AML-193 (cell line): ENCODE measurements around the gene ANKRD27.
"Not testable (repeated sequence)": the region's sequence is repeated elsewhere in the genome, so short reads cannot be mapped to it uniquely, and the experiment has no call there.

Experiments
- DNase-seq, 2 experiments: peaks; one replicate each; lab custom pipeline; 2025; lab: John Stamatoyannopoulos, UW

ANKRD27 gene

GRCh38 chr19:32599736-32600157 lies 75.2 kb downstream of the ANKRD27 start:
- DNase-seq: peak; percentile 54 to 65

GRCh38 chr19:32599258-32599657 lies 75.7 kb downstream of the ANKRD27 start:
- no peak for DNase-seq

- DNase-seq: no peak
These were observed 77.0 kb downstream of the ANKRD27 start for GRCh38 chr19:32598022-32598421.

- no peak for DNase-seq
These were observed 79.5 kb downstream of the ANKRD27 start for GRCh38 chr19:32595491-32595890.

- no peak for DNase-seq
These were observed 81.0 kb downstream of the ANKRD27 start for GRCh38 chr19:32594021-32594420.

GRCh38 chr19:32587747-32588504 lies 87.1 kb downstream of the ANKRD27 start:
- DNase-seq: not testable (repeated sequence)

- no peak for DNase-seq
These were observed 93.2 kb downstream of the ANKRD27 start for GRCh38 chr19:32581705-32582179.

- peak; percentile 87 to 89 for DNase-seq
These were observed 93.9 kb downstream of the ANKRD27 start, which contains the start of gene PDCD5 for GRCh38 chr19:32580901-32581704. PDCD5 (plus strand) TSS chr19:32581190; CDS start chr19:32581262, 72 bp downstream.

GRCh38 chr19:32580353-32580900 lies 94.6 kb downstream of the ANKRD27 start:
- no peak for DNase-seq

GRCh38 chr19:32576790-32577189 lies 98.2 kb downstream of the ANKRD27 start:
- DNase-seq: no peak

GRCh38 chr19:32573492-32573794 lies 101.5 kb downstream of the ANKRD27 start:
- no peak for DNase-seq

- DNase-seq: not testable (repeated sequence)
These were observed 102.1 kb downstream of the ANKRD27 start for GRCh38 chr19:32572700-32573491.

GRCh38 chr19:32571471-32572075 lies 103.4 kb downstream of the ANKRD27 start:
- not testable (repeated sequence) for DNase-seq

- DNase-seq: peak; percentile 43 to 54
These were observed 104.7 kb downstream of the ANKRD27 start for GRCh38 chr19:32570081-32570785.

- DNase-seq: no peak
These were observed 107.5 kb downstream of the ANKRD27 start for GRCh38 chr19:32567486-32567885.

- DNase-seq: no peak
These were observed 108.6 kb downstream of the ANKRD27 start for GRCh38 chr19:32566246-32566830.

- DNase-seq: no peak
These were observed 111.2 kb downstream of the ANKRD27 start for GRCh38 chr19:32563761-32564160.

- no peak for DNase-seq
These were observed 116.3 kb downstream of the ANKRD27 start for GRCh38 chr19:32558607-32559228.

GRCh38 chr19:32555786-32556185 lies 119.2 kb downstream of the ANKRD27 start:
- no peak for DNase-seq

GRCh38 chr19:32550666-32551065 lies 124.3 kb downstream of the ANKRD27 start:
- DNase-seq: no peak
